ENCODE results near the gene ZYX.

ZYX gene

GRCh38 chr7:143437578-143437977 lies 56.4 kb downstream of the ZYX start:
- no peak for DNase-seq (ENCODE audit: low spot score)
- in situ Hi-C loops (cut with MboI; ENCODE audit: low sequenced_read_pairs, unreplicated experiment), result no loop called here
- TF ChIP-seq CTCF (IDR thresholded peaks at IDR 0.05; ENCODE audit: borderline replicate concordance, control extremely low read depth, extremely low read depth, insufficient read depth, missing control alignments), result no peak

GRCh38 chr7:143439866-143440265 lies 58.7 kb downstream of the ZYX start:
- DNase-seq (ENCODE audit: low spot score), result no peak
- TF ChIP-seq CTCF (IDR thresholded peaks at IDR 0.05; ENCODE audit: borderline replicate concordance, control extremely low read depth, extremely low read depth, insufficient read depth, missing control alignments), result no peak
- in situ Hi-C loops (cut with MboI; ENCODE audit: low sequenced_read_pairs, unreplicated experiment), result no loop called here

Data from GM13976 (cell line).